IMR-90 (cell line): Measurements from ENCODE around the gene ARFGAP3. TPM values are rescaled to one million over a fixed set of nuclear protein-coding genes. Genes with fewer than 3 reads are reported as not detected.

Source experiments
- ATAC-seq: fragments of 200-7000 bp; cut with Tn5 transposase; 2 replicates; pipeline ENCODE4 v1.9.1; 2020; ENCODE audit warnings: low read depth, mild to moderate bottlenecking, moderate library complexity
- BruUV-seq: library from RNA; stranded (reverse); fragments of 400-500 nt; replicated peaks from 2 replicates; lab custom pipeline; 2021; lab: Mats Ljungman, UMichigan
- CTCF ChIA-PET: fragments of 300-600 bp; formaldehyde crosslinking; extraction: SDS; loops from one replicate; lab custom pipeline; 2021; ENCODE audit warnings: antibody characterized with exemption; lab: Yijun Ruan, JAX
- POLR2A ChIA-PET: fragments of 300-600 bp; sonication (Branson Sonifier 250); formaldehyde crosslinking; loops from one replicate; lab custom pipeline; 2022; ENCODE audit warnings: antibody characterized with exemption; ENCODE audit not compliant: unreplicated experiment; lab: Charles Lee
- DNase-seq: peaks from one replicate; pipeline ENCODE4 v3.0.0; 2013
- H2AFZ ChIP-seq: replicated peaks from 2 replicates; pipeline ENCODE3; 2013; ENCODE audit warnings: low read length, mild to moderate bottlenecking; ENCODE audit not compliant: poor library complexity
- H2AK5ac ChIP-seq: 2 replicates; pipeline ENCODE4 v1.6.1; 2013; ENCODE audit warnings: low read depth, low read length, inconsistent platforms
- H2AK9ac ChIP-seq: replicated peaks from 2 replicates; pipeline ENCODE3; 2013; ENCODE audit warnings: mild to moderate bottlenecking, low read depth, low read length, moderate library complexity; ENCODE audit not compliant: poor library complexity
- H2BK120ac ChIP-seq: 2 replicates; pipeline ENCODE4 v1.6.1; 2013; ENCODE audit warnings: low read depth, low read length, inconsistent platforms
- H2BK15ac ChIP-seq: 3 replicates; pipeline ENCODE4 v1.6.1; 2013; ENCODE audit warnings: low read depth, low read length, inconsistent platforms
- H2BK20ac ChIP-seq: 2 replicates; pipeline ENCODE4 v1.6.1; 2013; ENCODE audit warnings: low read depth, mild to moderate bottlenecking, inconsistent platforms, low read length, moderate library complexity
- H2BK5ac ChIP-seq: 2 replicates; pipeline ENCODE4 v1.6.1; 2013; ENCODE audit warnings: mild to moderate bottlenecking, low read depth, low read length, inconsistent platforms; ENCODE audit not compliant: poor library complexity, severe bottlenecking
- H3K14ac ChIP-seq: replicated peaks from 2 replicates; pipeline ENCODE4 v1.6.1; 2013; ENCODE audit warnings: low read depth, low read length, inconsistent platforms
- H3K18ac ChIP-seq: 2 replicates; pipeline ENCODE4 v1.6.1; 2013; ENCODE audit warnings: low read depth, low read length, control low read depth
- H3K23ac ChIP-seq: 2 replicates; pipeline ENCODE4 v1.6.1; 2013; ENCODE audit warnings: low read depth, low read length, inconsistent platforms
- H3K27ac ChIP-seq: 2 replicates; pipeline ENCODE4 v1.5.1; 2013; ENCODE audit warnings: mild to moderate bottlenecking, control low read depth, low read length; ENCODE audit not compliant: insufficient read depth
- H3K27me3 ChIP-seq: 2 replicates; pipeline ENCODE4 v1.6.1; 2013; ENCODE audit warnings: low read length; ENCODE audit not compliant: control insufficient read depth, insufficient read depth
- H3K36me3 ChIP-seq: 2 replicates; pipeline ENCODE4 v1.6.1; 2013; ENCODE audit warnings: low read length, mixed read lengths; ENCODE audit not compliant: control insufficient read depth, insufficient read depth
- H3K4ac ChIP-seq: 2 replicates; pipeline ENCODE4 v1.6.1; 2013; ENCODE audit warnings: low read depth, low read length, inconsistent platforms
- H3K4me1 ChIP-seq: 2 replicates; pipeline ENCODE4 v1.6.1; 2013; ENCODE audit warnings: low read length, mixed read lengths; ENCODE audit not compliant: control insufficient read depth, insufficient read depth
- H3K4me2 ChIP-seq: 2 replicates; pipeline ENCODE4 v1.6.1; 2013; ENCODE audit warnings: low read depth, mild to moderate bottlenecking, control low read depth, low read length, moderate library complexity
- H3K4me3 ChIP-seq: 2 replicates; pipeline ENCODE4 v1.5.1; 2013; ENCODE audit warnings: low read depth, mild to moderate bottlenecking, control low read depth, low read length, moderate library complexity; ENCODE audit not compliant: insufficient read depth
- H3K56ac ChIP-seq: 2 replicates; pipeline ENCODE4 v1.6.1; 2013; ENCODE audit warnings: low read length, inconsistent platforms; ENCODE audit not compliant: insufficient read depth; ENCODE audit errors: extremely low read depth
- H3K79me1 ChIP-seq, 2 experiments: 2 replicates each; pipeline ENCODE4 v1.6.1; 2013; ENCODE audit warnings: low read length in 2 of 2, inconsistent platforms in 1 of 2, low read depth in 1 of 2
- H3K9ac ChIP-seq: 2 replicates; pipeline ENCODE4 v1.6.1; 2013; ENCODE audit warnings: low read depth, low read length, control low read depth
- H3K9me1 ChIP-seq: 2 replicates; pipeline ENCODE4 v1.6.1; 2013; ENCODE audit warnings: low read length, inconsistent platforms; ENCODE audit not compliant: insufficient read depth
- H3K9me3 ChIP-seq: 2 replicates; pipeline ENCODE4 v1.6.1; 2013; ENCODE audit warnings: low read length; ENCODE audit not compliant: control insufficient read depth, insufficient read depth
- H4K20me1 ChIP-seq: 2 replicates; pipeline ENCODE4 v1.6.1; 2013; ENCODE audit warnings: low read length, inconsistent platforms; ENCODE audit not compliant: insufficient read depth
- H4K5ac ChIP-seq: 2 replicates; pipeline ENCODE4 v1.6.1; 2013; ENCODE audit warnings: mild to moderate bottlenecking, low read depth, low read length, control low read depth
- H4K8ac ChIP-seq, 2 experiments: 2 replicates each; pipeline ENCODE4 v1.6.1; 2013; ENCODE audit warnings: low read depth in 2 of 2, low read length in 2 of 2, control low read depth in 1 of 2, inconsistent platforms in 1 of 2
- H4K91ac ChIP-seq: 2 replicates; pipeline ENCODE4 v1.6.1; 2013; ENCODE audit warnings: low read depth, low read length, inconsistent platforms; ENCODE audit not compliant: insufficient read depth
- BHLHE40 ChIP-seq: fragments of 150-350 bp; IDR thresholded peaks from 2 replicates; pipeline ENCODE4 v1.6.1; 2016; ENCODE audit warnings: mild to moderate bottlenecking, low read depth, low read length
- FOS ChIP-seq: fragments of 150-350 bp; IDR thresholded peaks from 2 replicates; pipeline ENCODE4 v1.6.1; 2016; ENCODE audit warnings: low read depth, low read length
- MXI1 ChIP-seq: IDR thresholded peaks from 2 replicates; pipeline ENCODE4 v1.6.1; 2012; ENCODE audit warnings: low read depth, mild to moderate bottlenecking, low read length, moderate library complexity, borderline replicate concordance
- RAD21 ChIP-seq: IDR thresholded peaks from 2 replicates; pipeline ENCODE4 v1.6.1; 2012; ENCODE audit warnings: low read length, improper control_type of control experiment
- SMC3 ChIP-seq: fragments of 150-350 bp; IDR thresholded peaks from 2 replicates; pipeline ENCODE4 v1.6.1; 2016; ENCODE audit warnings: low read depth, mild to moderate bottlenecking, antibody characterized with exemption, low read length, moderate library complexity
- WGBS, 2 experiments: methylation state at CpG; one replicate each; pipeline versions ENCODE4 v1.1.5 to v1.1.7; 2013; ENCODE audit warnings: missing lambda C conversion rate in 2 of 2; ENCODE audit not compliant: insufficient read length in 1 of 2; ENCODE audit errors: extremely low coverage in 2 of 2; 5-methylcytosine and 5-hydroxymethylcytosine counted together
- dilution Hi-C: fragments of 300-500 bp; cut with HindIII; formaldehyde crosslinking; loops from one replicate; pipeline ENCODE4 v1.14.3; 2018; ENCODE audit warnings: low sequenced_read_pairs; ENCODE audit not compliant: unreplicated experiment
- in situ Hi-C: fragments of 300-500 bp; cut with MboI; formaldehyde crosslinking; loops from 3 replicates; pipeline ENCODE4 v1.14.3; 2019; ENCODE audit warnings: low sequenced_read_pairs, inconsistent platforms, mixed read lengths
- intact Hi-C: fragments of 100-400 bp; cut with micrococcal nuclease; formaldehyde crosslinking; loops from 2 replicates; pipeline ENCODE4 v1.10.0; 2022
- polyA plus RNA-seq, 3 experiments: library from polyadenylated mRNA; depleted of rRNA; stranded (reverse); fragments of >200 nt; gene quantifications; 2 replicates each; pipeline ENCODE4 v1.2.3, GENCODE V29; 2012; ENCODE audit warnings: low replicate concordance in 1 of 3
- total RNA-seq: library from RNA; depleted of rRNA; stranded (reverse); fragments of >200 nt; gene quantifications from 2 replicates; pipeline ENCODE4 v1.2.3, GENCODE V29; 2012
- TF ChIP-seq, protein P1 (sequence below): fragments of 150-350 bp; IDR thresholded peaks from 2 replicates; pipeline ENCODE4 v1.6.1; 2016; ENCODE audit warnings: low read depth, mild to moderate bottlenecking, low read length, moderate library complexity, borderline replicate concordance
- TF ChIP-seq, protein P2 (sequence below): fragments of 150-350 bp; IDR thresholded peaks from 2 replicates; pipeline ENCODE4 v1.6.1; 2017; ENCODE audit warnings: mild to moderate bottlenecking, antibody characterized with exemption, low read length, low read depth

Gene ARFGAP3
- total and polyA plus RNA-seq, 2 of the 4 experiments (the other 2 are of a cell fraction) = 50.0 to 70.1 TPM

DNA sequence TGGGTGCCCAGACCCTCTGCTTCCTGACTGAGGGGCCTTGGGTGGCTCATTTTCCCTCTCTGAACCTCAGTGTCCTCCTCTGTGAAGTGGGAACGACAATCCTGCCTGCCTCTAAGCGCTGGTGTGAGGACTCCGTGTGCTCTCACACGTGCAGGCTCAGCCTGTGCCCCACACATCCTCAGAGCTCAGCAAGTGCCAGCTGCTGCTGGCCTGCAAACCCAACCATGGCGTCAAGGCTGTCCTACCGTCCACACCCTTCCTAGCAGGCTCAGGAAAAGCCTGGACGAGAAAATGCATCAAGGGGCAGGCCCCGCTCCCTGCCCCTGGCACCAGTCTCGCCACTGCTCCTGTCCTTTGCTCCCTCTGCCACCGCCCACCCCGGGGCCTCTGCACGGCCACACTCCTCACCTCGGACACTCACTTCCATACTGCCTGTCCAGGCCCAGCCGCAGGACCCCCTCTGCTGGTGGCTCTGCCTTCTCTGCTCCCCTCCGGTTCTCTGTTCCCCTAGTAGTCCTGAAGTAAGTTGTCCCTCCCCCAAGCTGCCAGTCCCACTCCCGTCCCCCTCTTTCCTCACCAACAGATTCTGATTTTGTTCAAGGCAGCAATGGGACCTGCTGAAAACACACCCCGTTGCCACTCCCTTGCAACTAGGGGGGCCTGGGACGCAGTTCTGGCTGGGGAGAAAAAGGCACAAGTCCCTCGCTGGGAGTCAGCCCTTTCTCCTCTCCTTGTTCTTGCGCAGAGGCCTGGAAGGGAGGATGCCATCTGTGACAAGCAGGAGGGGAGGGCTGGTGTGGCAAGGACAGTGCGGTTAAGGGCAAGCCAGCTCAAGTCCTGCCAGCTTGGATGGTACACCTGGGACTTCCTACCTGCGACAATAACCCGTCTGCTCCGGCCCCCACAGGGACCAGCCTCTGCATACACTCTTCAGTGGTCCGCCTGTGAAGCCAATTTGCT, 62.2 kb downstream of the ARFGAP3 start:
- TF ChIP-seq SMC3 = 0 out of 2 replicates have a peak, but pooled peaks have one; percentile 2
- TF ChIP-seq MXI1 = no peak
- no peak for TF ChIP-seq BHLHE40
- TF ChIP-seq, protein P1, sequence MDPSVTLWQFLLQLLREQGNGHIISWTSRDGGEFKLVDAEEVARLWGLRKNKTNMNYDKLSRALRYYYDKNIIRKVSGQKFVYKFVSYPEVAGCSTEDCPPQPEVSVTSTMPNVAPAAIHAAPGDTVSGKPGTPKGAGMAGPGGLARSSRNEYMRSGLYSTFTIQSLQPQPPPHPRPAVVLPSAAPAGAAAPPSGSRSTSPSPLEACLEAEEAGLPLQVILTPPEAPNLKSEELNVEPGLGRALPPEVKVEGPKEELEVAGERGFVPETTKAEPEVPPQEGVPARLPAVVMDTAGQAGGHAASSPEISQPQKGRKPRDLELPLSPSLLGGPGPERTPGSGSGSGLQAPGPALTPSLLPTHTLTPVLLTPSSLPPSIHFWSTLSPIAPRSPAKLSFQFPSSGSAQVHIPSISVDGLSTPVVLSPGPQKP = no peak
- TF ChIP-seq, protein P2, sequence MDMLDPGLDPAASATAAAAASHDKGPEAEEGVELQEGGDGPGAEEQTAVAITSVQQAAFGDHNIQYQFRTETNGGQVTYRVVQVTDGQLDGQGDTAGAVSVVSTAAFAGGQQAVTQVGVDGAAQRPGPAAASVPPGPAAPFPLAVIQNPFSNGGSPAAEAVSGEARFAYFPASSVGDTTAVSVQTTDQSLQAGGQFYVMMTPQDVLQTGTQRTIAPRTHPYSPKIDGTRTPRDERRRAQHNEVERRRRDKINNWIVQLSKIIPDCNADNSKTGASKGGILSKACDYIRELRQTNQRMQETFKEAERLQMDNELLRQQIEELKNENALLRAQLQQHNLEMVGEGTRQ = no peak
- TF ChIP-seq RAD21 = peak; percentile 31; the same call in 1 of the 2 replicates
- no peak for TF ChIP-seq FOS
- dilution Hi-C loops = no loop called here
- Histone ChIP-seq H3K4me3 (no peak overlapping the region), H2AK9ac (no peak overlapping the region), H3K14ac (no peak overlapping the region), H3K79me1 (peaks cover 3 to 29% of the 10 kb centered on the region in 2 experiments), H3K23ac (no peak overlapping the region), H2BK120ac (no peak overlapping the region), H2BK5ac (no peak overlapping the region), H4K91ac (no peak overlapping the region), H3K9me1 (peaks cover 20% of the 10 kb centered on the region; the same call in 1 of the 2 replicates), H2AK5ac (no peak overlapping the region), H2BK20ac (no peak overlapping the region), H3K4me1 (peaks cover 14% of the 10 kb centered on the region), H4K5ac (no peak overlapping the region), H3K9ac (no peak overlapping the region), H3K56ac (no peak overlapping the region), H4K8ac (no peak overlapping the region), H3K27ac (no peak overlapping the region), H3K27me3 (no peaks in the 10 kb centered on the region), H3K9me3 (no peaks in the 10 kb centered on the region), H2BK15ac (no peak overlapping the region), H4K20me1 (peaks cover 17% of the 10 kb centered on the region), H2AFZ (no peak overlapping the region), H3K18ac (no peak overlapping the region), H3K4me2 (no peak overlapping the region), H3K4ac (no peak overlapping the region), H3K36me3 (peaks cover 30% of the 10 kb centered on the region)
- intact Hi-C loops = no loop called here
- 87% methylated on average over 15 of the region's 25 CpGs; no CpG with 5 or more reads in 1 of the 2 experiments for WGBS, 2 experiments
- no peak for ATAC-seq
- CTCF ChIA-PET = no interaction called here
- BruUV-seq = no TSS peak
- in situ Hi-C loops = no loop called here
- POLR2A ChIA-PET = no interaction called here
- DNase-seq = no peak
